Measurements from ENCODE around the gene ATXN10.
"Not testable (repeated sequence)": the region's sequence is repeated elsewhere in the genome, so short reads cannot be mapped to it uniquely, and the experiment has no call there.

Gene ATXN10

DNA sequence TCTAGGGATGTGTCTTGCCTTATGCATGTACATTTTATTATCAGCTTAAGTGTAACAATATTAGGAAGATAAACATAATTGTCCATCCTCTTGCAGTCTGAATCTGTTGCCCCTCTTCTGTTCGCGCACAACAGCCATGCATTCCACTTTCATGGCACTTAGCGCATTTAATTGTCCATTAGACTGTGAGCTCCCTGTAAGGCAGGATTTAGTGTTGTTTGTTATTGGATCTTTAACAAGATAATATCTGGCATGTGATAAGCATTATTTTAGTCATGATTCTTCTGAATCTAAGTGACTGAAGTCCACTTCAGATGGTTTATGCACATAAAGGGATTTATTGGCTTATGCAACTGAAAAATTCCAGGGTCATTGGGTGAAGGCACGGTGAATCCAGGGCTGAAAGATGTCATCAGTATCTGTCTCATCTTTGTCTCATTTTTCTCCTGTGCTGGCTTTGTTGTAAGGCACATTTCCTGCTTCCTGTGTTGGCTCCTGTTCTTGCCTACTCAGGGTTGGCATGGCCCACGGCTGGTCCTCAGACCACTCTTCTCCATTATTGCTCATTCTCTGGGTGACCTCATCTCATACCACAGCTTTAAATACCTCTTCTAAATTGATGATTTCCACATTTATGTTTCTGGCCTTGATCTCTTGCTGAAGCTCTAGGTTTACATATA lies 37.6 kb downstream of the ATXN10 start:
- peak; percentile 46 for DNase-seq (ENCODE audit: low spot score)

DNA sequence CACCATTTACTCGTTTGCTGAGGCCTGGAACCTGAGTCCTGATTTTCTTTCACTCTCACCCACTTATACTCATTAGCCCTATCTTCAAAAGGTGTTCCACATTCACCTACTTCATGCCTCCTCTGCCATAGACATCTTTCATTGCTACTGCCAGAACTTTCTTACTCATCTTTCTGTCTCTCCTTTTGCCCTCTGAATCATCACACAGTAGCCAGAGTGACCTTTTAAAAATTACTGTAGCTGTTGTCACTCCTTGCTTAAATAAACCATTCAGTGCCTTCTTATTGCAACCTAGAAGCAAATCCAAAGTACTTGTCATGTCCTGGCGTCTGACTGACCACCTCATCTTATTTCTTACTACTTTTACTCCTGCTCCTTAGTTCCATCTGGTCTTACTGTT lies 38.2 kb downstream of the ATXN10 start:
- DNase-seq (ENCODE audit: low spot score) = peak; percentile 14

- DNase-seq (ENCODE audit: low spot score) = no peak
Measured at GRCh38 chr22:45710469-45710868, 38.8 kb downstream of the ATXN10 start.

- DNase-seq (ENCODE audit: low spot score) = not testable (repeated sequence)
Measured at GRCh38 chr22:45714390-45714789, 42.8 kb downstream of the ATXN10 start.

DNA sequence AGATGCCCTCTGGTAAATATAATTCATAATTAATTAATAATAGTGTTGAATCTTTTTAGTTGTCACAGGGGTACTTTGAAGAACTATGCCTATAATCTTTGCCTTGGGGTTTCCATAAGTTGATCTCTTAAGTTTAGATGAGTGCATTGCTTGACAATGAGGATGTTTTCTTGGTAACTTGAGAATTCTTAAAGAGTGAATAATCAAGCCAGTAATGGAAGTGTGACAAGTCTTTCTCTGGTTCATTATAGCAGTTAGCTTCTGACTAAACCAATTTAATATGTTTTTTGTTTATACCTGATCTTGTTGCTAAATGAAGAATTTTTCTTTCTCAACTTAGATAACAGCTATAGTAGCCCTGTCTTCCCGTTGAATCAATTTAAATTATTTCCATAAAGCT lies 46.2 kb downstream of the ATXN10 start:
- peak; percentile 17 for DNase-seq (ENCODE audit: low spot score)

DNA sequence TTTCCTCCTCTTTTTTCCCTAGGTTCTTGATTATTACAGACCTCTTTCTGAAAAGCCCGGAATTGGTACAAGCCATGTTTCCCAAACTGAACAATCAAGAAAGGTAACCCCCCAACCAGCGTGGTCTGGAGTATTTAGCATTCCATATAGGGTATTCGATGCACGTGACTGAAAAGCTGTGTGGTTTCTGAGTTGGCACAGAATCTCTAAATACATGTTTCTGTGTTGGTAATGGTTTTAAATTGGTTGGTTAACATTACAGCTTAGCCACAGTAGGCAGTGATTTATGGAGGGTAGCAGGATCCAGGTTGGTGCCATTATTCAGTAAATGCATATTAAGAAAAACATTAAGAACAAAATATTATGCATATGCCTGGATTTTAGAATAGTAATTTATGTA lies 46.8 kb downstream of the ATXN10 start:
- no peak for DNase-seq (ENCODE audit: low spot score)

DNA sequence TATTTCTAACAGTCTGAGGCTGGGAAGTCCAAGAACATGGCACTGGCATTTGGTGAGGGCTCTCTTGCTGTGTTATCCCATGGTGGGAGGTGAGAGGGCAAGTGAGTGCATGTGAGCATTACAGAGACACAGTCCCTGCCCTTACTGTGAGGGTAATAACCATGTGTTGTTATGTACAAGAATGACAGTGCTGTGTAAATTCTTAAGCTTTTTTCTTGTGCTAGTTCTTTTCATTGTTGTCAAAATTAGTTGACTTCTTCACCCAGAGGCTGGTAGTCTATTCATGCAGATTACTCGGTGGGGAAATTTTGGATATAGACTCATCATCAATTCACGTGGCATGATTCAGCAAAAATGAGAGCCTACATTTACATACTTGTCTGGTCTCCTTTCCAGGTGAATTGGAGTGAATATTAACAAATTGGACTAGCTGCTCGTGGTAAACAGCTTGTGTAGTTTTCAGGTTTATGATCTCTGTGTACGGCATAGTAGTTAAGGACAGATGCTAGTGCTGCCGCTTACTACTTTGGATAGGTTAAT lies 49.3 kb downstream of the ATXN10 start:
- DNase-seq (ENCODE audit: low spot score) = no peak

DNA sequence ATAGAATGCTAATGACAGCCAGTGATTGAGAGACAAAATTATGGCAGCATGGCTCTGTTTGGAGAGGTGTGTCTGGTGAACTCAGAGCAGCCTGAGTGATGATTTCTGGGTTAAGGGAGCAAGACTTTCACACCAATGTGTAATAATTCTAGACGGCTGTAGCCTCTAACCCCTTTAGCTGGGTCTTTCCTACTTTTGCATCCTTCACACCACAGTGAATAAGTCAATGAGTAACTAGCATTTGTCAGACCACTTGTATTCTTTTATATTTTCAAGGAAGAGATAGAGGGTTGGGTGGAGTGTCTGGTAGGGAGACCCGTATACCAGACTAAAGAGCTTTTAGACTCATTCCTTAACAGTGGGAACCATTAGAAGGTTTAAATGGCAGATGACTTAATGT lies 50.4 kb downstream of the ATXN10 start:
- no peak for DNase-seq (ENCODE audit: low spot score)

DNA sequence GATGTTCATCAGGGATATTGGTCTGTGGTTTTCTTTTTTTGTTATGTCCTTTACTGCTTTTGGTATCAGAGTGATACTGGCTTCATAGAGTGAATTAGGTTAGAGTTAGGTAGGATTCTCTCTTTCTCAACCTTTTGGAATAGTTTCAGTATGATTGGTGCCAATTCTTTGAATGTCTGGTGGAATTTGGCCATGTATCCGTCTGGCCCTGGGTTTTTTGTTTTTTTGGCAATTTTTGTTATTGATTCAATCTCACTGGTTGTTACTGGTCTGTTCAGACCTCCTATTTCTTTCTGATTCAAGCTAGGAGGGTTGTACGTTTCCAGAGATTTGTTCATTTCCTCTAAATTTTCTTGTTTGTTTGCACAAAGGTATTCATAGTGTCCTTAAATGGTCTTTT lies 54.4 kb downstream of the ATXN10 start:
- DNase-seq (ENCODE audit: low spot score) = no peak

GRCh38 chr22:45731041-45731797 lies 59.6 kb downstream of the ATXN10 start:
- peak; percentile 43 for DNase-seq (ENCODE audit: low spot score)

- DNase-seq (ENCODE audit: low spot score) = no peak
Measured at GRCh38 chr22:45731798-45732495, 60.3 kb downstream of the ATXN10 start.

DNA sequence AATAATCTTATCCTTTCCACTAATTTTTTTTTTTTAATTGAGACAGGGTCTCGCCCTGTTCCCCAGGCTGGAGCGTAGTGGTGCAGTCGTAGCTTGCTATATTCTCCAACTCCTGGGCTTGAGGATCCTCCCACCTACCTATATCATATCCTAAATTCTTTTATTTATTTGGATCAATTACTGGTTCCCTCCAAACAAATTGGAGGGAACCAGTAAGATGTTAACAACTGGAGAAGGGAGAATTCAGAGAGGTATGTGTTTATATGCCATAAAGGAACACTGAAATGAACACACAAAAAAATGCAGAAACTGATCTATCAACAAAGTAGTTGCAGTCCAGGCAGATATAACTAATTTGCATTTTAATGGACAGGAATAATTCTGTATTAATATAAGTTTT lies 63.6 kb downstream of the ATXN10 start:
- no peak for DNase-seq (ENCODE audit: low spot score)

DNA sequence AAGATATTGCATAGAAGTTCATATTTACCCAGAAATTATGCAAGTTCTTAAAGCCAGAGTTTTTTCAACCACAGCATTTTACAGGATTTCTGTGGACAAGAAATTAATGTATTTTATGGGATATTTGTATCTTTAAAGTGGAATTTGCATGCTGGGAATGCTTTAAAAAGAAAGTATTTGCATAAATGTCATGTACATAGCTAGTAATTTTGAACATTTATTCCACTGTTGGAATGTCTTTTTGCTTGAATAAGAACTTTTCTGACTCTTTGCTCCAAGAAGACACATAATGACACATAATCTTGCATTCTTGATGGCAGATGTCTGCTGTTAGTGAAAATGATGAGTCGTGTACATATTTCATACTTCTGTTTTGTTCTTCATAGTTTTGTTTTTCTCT lies 66.6 kb downstream of the ATXN10 start:
- no peak for DNase-seq (ENCODE audit: low spot score)

DNA sequence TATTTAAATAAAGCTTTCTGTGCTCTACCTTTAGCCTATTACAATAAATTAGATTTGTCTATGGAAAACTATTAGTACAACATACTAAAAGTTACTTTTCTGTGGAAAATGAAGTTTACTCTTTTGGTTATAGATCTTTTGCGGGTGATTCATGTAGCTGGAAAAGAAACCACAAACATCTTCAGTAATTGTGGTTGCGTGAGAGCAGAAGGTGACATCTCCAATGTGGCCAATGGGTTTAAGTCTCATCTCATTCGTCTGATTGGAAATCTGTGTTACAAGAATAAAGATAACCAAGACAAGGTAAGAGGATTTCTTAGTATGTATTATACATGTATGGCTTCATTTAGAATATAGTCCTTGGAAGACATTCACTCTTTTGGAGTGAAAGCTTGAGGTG lies 68.6 kb downstream of the ATXN10 start:
- no peak for DNase-seq (ENCODE audit: low spot score)

GRCh38 chr22:45742866-45743450 lies 71.3 kb downstream of the ATXN10 start:
- no peak for DNase-seq (ENCODE audit: low spot score)

GRCh38 chr22:45743687-45744086 lies 72.1 kb downstream of the ATXN10 start:
- DNase-seq (ENCODE audit: low spot score) = no peak

DNA sequence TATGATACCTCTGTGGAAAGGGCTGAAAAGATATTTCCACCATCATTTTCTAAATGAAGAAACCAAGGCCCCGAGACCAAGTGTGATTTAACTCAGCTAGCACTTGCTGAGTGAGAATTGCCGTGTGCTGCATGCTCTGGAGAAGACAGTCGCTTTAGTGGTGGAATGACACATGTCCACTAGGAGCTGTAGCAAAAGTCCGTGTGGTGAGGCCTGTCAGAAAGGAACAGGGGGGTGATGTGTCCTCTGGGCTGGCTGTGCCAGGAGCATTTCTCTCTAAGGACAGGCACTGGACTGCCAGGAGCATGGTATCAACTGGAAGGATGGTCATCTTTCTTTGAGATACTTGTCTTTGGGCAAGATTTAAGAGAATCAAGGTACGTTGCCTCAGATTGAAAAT lies 72.8 kb downstream of the ATXN10 start:
- no peak for DNase-seq (ENCODE audit: low spot score)

GRCh38 chr22:45750626-45751025 lies 79.0 kb downstream of the ATXN10 start:
- DNase-seq (ENCODE audit: low spot score) = no peak

DNA sequence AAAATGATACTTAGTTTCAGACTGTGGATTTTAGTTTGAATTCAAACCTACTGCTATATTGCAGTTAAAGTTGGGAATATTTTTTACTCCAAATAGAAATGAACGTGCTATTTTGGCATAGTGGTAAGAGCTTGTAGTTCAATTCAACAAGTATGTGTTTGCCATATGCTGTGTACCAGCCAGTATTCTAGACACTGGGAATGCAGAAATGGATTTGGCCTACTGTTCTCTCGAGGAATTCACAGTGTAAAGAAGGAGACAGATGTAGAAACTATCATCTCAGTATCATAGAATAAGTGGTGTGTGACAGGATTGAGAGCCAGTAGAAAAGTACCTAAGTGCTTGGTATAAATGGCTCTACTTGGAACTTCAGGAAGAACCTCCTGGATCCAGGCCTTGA lies 80.4 kb downstream of the ATXN10 start:
- no peak for DNase-seq (ENCODE audit: low spot score)

- DNase-seq (ENCODE audit: low spot score) = no peak
Measured at GRCh38 chr22:45754822-45755221, 83.2 kb downstream of the ATXN10 start.

GRCh38 chr22:45756558-45756957 lies 84.9 kb downstream of the ATXN10 start:
- DNase-seq (ENCODE audit: low spot score) = no peak

GRCh38 chr22:45757068-45757467 lies 85.4 kb downstream of the ATXN10 start:
- DNase-seq (ENCODE audit: low spot score) = peak; percentile 47

GRCh38 chr22:45757936-45758335 lies 86.3 kb downstream of the ATXN10 start:
- DNase-seq (ENCODE audit: low spot score) = no peak

Data from AG08396 (cell line).